ENCODE data around the gene OBSCN. TPM values are rescaled to one million over a fixed set of nuclear protein-coding genes. Genes with fewer than 3 reads are reported as not detected.

OBSCN gene
- total and polyA plus RNA-seq, 2 of the 4 experiments (the other 2 are of a cell fraction), result 4.1 to 9.5 TPM

DNA sequence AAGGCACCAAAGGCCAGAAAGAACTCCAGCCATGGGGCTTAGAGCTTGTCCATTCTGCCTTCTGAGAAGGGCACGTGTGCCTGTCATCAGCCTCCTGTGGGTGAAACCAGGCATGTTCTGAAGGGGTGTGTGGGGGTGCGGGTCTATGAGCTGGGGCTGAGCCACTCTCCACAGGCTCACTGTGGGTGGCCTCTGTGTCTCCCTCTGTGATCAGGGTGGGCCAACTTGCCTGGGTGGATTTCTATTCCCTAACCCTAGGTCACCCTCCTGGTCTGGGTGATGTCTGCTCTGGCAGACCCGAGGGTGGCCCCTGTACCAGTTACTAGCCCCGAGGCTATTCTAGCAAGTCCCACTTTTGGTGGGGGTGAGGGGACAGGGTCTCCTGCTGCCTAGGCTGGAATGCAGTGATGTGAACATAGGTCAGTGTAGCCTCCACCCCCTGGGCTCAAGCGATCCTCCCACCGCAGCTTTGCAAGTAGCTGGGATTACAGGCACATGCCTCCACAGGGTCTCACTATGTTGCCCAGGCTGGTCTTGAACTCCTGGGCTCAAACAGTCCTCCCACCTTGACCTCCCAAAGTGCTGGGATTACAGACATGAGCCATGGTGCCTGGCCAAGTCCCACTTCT, 104.4 kb downstream of the OBSCN start:
- no peak overlapping the region for H2BK15ac ChIP-seq (ENCODE audit: low read depth, low read length)
- no peak overlapping the region for H3K56ac ChIP-seq (ENCODE audit: extremely low read depth, insufficient read depth, low read length)
- H3K4me2 ChIP-seq (ENCODE audit: low read depth, low read length), result no peak overlapping the region
- H4K8ac ChIP-seq (ENCODE audit: low read depth in 2 of 2, low read length in 2 of 2), result no peak overlapping the region
- H3K9me3 ChIP-seq (ENCODE audit: control insufficient read depth, insufficient read depth, low read length), result peaks cover 10% of the 10 kb centered on the region; the same call in 1 of the 2 replicates
- H4K91ac ChIP-seq (ENCODE audit: insufficient read depth, low read depth, low read length), result no peak overlapping the region
- no peak overlapping the region for H4K5ac ChIP-seq (ENCODE audit: low read depth, low read length)
- no peak overlapping the region for H2BK5ac ChIP-seq (ENCODE audit: low read depth, low read length, poor library complexity, severe bottlenecking)
- BruUV-seq (replicated peaks), result no TSS peak
- TF ChIP-seq RFX5 (IDR thresholded peaks at IDR 0.05; ENCODE audit: low read depth, low read length), result no peak
- no peak for TF ChIP-seq MAFK (IDR thresholded peaks at IDR 0.05; ENCODE audit: low read depth, low read length)
- TF ChIP-seq BHLHE40 (IDR thresholded peaks at IDR 0.05; ENCODE audit: low read depth, low read length), result no peak
- no peak for TF ChIP-seq SMC3 (IDR thresholded peaks at IDR 0.05; ENCODE audit: low read depth, low read length)
- no peak for TF ChIP-seq MAZ (IDR thresholded peaks at IDR 0.05; ENCODE audit: borderline replicate concordance, low read depth, low read length)
- TF ChIP-seq ELK1 (IDR thresholded peaks at IDR 0.05; ENCODE audit: borderline replicate concordance, low read depth, low read length), result no peak
- no peak for TF ChIP-seq MXI1 (IDR thresholded peaks at IDR 0.05; ENCODE audit: borderline replicate concordance, low read depth, low read length)
- TF ChIP-seq, protein P1, sequence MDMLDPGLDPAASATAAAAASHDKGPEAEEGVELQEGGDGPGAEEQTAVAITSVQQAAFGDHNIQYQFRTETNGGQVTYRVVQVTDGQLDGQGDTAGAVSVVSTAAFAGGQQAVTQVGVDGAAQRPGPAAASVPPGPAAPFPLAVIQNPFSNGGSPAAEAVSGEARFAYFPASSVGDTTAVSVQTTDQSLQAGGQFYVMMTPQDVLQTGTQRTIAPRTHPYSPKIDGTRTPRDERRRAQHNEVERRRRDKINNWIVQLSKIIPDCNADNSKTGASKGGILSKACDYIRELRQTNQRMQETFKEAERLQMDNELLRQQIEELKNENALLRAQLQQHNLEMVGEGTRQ (IDR thresholded peaks at IDR 0.05; ENCODE audit: low read depth, low read length), result no peak
- H2BK120ac ChIP-seq (ENCODE audit: low read depth, low read length), result no peak overlapping the region
- POLR2A ChIA-PET (ENCODE audit: unreplicated experiment), result no interaction called here
- intact Hi-C loops (cut with micrococcal nuclease), result no loop called here
- no peak for ATAC-seq (ENCODE audit: low read depth)
- CTCF ChIA-PET, result no interaction called here
- H3K14ac ChIP-seq (replicated peaks; ENCODE audit: low read depth, low read length), result no peak overlapping the region
- no peaks in the 10 kb centered on the region for H3K4me1 ChIP-seq (ENCODE audit: control insufficient read depth, insufficient read depth, low read length)
- no peak overlapping the region for H3K18ac ChIP-seq (ENCODE audit: low read depth, low read length)
- no peaks in the 10 kb centered on the region for H4K20me1 ChIP-seq (ENCODE audit: insufficient read depth, low read length)
- no peak overlapping the region for H2BK20ac ChIP-seq (ENCODE audit: low read depth, low read length)
- no peak for DNase-seq
- H2AK9ac ChIP-seq (replicated peaks; ENCODE audit: low read depth, low read length, poor library complexity), result no peak overlapping the region
- dilution Hi-C loops (cut with HindIII; ENCODE audit: low sequenced_read_pairs, unreplicated experiment), result no loop called here
- 100% methylated on average over 2 of the region's 6 CpGs; no CpG with 5 or more reads in 1 of the 2 experiments for WGBS, 2 experiments (ENCODE audit: extremely low coverage in 2 of 2, insufficient read length in 1 of 2)
- H3K23ac ChIP-seq (ENCODE audit: low read depth, low read length), result no peak overlapping the region
- H3K79me1 ChIP-seq (ENCODE audit: low read depth in 1 of 2, low read length in 2 of 2), result no peaks in the 10 kb centered on the region
- H3K36me3 ChIP-seq (ENCODE audit: control insufficient read depth, insufficient read depth, low read length), result no peaks in the 10 kb centered on the region
- H2AFZ ChIP-seq (replicated peaks; ENCODE audit: low read length, poor library complexity), result no peak overlapping the region
- no peak overlapping the region for H2AK5ac ChIP-seq (ENCODE audit: low read depth, low read length)
- H3K9me1 ChIP-seq (ENCODE audit: insufficient read depth, low read length), result no peaks in the 10 kb centered on the region
- no peaks in the 10 kb centered on the region for H3K27me3 ChIP-seq (ENCODE audit: control insufficient read depth, insufficient read depth, low read length)
- in situ Hi-C loops (cut with MboI; ENCODE audit: low sequenced_read_pairs), result no loop called here
- H3K4me3 ChIP-seq (ENCODE audit: insufficient read depth, low read depth, low read length), result no peak overlapping the region
- no peak overlapping the region for H3K27ac ChIP-seq (ENCODE audit: insufficient read depth, low read length)
- H3K9ac ChIP-seq (ENCODE audit: low read depth, low read length), result no peak overlapping the region
- H3K4ac ChIP-seq (ENCODE audit: low read depth, low read length), result no peak overlapping the region
